HG02981 (cell line): ENCODE data around the gene MOGAT3.

Source experiments
- ATAC-seq: cut with Tn5 transposase; IDR thresholded peaks from one replicate; pipeline ENCODE4 v1.9.1; 2021; ENCODE audit warnings: mild to moderate bottlenecking, moderate library complexity; ENCODE audit not compliant: unreplicated experiment

Gene MOGAT3

GRCh38 chr7:101173752-101174244 lies 27.0 kb downstream of the MOGAT3 start:
- ATAC-seq: peak; percentile 49

DNA sequence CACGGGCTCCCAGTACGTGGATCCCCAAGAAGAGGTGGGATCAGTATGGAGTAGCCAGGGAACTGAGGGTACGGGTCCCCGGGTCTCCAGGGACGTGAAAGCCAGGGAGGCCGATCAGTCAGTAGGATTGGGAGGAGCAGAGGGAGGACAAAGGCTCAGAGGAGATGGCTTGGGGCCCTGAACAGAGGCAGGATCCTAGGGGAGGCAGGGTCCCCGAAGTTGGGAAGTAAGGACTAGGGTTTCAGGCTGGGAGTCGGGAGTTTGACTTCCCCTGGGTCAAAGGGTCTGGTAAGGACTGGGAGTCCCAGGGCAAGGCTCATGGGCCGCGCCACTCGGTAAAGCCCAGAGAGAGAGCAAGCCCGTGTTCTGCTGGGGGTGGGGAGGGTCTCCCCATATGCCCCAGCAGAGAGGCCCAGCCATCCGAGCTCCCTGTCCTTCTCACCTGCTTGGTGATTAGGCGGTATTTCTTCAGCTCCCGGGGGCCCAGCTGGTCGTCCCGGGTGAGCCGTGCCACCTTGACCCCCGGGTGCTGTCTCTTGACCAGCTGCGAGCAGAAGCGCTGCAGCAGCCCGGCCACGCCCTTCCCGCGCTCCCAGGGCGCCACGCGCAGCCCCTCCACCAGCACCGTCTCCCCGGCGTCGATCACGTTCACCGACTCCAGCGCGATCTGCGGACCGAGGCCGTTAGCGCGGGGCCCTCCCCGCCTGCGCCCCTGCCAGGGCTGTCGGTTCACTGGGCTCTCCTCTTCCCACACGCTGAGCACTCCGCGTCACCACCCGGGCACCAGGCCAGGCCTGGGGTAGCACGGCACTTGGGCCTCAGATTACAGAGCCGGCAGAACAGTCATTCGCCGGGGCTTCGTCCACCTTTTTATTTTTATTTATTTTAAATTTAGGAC lies 27.7 kb downstream of the MOGAT3 start:
- ATAC-seq: no peak

GRCh38 chr7:101172005-101172853 lies 28.6 kb downstream of the MOGAT3 start:
- no peak for ATAC-seq

GRCh38 chr7:101171442-101171837 lies 29.4 kb downstream of the MOGAT3 start:
- no peak for ATAC-seq

DNA sequence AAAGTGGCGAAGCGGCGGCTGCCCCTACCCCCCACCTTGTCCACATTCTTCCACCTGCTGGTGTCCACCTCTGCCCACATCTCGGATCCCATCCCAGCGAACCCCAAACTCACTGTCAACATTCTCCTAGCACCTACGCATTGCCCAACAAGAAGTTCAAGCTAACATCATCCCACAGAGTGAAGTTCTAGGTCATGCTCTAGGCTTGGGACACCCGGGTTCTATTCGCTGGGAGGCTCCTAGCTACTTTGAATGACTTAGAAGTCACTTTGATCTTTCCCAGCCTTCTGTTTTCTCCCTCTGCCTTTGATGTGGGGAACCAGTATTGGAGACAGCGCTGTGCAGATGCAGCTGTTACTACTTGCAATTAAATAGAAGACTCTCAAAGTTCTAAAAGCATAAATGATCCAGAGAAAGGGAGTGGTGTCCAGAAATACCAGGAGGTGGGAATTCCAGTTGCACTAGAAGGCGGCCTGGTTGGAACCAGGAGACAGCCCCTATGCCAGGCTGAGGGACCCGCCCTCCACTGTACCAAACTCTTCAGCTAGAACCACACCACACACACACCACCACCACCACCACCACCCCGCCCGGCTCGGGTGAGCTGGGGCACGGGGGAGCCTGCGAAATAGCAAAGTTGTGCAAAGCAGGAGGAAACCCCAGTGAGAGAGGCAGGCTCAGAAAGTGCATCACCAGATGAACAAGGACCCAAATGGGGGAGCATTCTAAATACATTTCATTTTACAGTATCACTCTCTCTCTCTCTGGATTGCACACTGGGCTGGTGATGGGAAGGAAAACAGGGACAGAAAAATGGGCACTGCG lies 30.0 kb downstream of the MOGAT3 start:
- no peak for ATAC-seq

DNA sequence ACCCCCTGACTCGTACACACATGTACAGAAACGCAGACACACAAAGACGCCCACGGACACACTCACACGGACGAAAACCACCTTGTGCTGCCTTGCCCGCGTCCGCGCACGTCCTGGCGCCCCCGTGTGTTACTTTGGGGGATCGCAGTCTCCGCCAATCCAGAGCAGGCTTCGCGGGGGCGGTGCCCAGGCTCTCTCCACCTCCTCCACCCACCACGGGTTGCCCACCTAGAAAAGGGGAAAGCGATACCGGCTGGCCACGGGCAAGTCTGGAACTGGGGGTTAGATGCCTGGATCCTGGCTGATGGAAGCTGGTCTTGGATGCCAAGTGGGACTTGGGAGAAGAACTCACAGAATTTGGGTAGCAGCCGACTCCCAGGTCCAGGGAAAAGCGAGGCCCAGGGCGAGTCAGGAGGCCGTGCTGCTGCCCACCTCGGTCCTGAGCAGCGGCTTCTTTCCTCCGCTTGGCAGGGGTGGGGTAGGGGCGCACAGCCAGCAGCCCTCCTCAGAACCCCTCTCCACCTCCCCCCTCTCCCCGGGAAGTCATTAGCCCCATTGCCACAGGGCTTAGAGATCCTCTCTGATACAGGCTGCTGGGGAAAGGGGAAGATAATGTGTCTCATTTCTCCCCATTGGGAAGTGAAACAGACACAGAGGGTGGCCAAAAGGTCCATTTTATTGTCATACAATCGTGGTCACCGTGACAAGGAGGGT lies 30.8 kb downstream of the MOGAT3 start:
- ATAC-seq: no peak

GRCh38 chr7:101169110-101169837 lies 31.6 kb downstream of the MOGAT3 start:
- no peak for ATAC-seq

DNA sequence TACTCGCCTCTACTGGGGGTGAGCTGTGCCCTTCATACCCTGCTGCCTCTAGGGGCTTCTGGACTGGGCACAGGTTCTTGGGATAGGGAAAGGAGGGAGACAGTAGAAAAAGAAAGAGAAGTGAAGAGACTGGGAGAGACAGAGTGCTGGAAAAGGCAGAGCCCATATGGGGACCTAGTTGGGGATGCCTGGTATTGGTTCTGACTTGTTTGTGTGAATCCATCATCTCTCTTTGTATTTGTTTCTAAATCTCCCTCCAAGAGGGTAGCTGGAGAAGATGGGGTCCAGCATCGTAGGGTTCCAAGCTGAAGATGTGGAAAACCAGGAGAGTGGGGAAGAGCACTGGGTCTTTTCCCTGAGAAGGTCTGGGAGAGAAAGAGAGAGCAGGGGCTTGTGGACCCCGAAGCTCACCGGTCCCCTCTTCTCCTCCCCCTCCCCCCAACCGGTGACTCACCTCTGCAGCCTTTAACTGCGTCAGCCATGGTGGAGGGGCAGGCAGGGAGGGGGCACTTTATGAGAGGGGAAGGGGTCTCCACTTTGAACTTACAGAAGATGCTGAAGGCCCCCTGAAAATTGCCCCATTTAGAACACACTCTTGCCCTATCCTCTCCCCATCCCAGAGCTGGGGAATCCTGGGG lies 32.3 kb downstream of the MOGAT3 start:
- no peak for ATAC-seq

- ATAC-seq: no peak
Observed at GRCh38 chr7:101167645-101168411, 33.0 kb downstream of the MOGAT3 start.

DNA sequence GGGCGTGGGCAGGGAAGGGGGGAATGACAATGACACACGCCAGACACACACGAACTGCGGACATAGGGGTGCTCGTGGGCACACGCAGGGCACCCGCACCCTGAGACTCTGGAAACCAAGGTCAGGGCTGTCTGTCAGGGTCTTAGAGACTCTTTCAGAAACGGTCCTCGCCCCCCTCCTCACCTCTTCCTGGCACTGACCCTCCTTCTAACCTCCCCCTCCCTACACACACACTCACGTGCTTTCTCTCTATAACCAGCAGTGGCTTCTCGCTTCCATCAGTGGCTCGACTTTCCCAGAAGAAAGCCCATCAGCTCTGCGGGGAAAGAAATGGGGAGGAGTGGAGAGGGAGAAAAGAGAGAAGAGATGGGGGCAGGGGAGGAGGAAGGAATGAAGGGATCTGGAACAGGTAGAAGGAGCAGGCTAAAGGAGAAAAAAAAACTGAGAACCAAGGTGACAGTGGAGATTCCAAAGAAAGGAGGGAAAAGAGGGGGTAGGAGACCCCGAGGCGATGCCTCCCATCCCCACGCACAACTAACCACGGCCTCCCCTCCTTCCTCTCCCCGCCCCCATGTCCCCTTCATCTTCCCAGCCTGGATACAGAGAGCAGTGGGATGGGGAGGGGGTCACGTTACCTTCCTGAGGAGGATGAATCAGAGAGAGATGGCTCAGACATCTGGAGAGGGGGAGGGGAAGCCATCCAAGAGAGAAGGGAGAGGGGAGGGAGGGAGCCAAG lies 33.8 kb downstream of the MOGAT3 start:
- no peak for ATAC-seq

- no peak for ATAC-seq
Observed at GRCh38 chr7:101166648-101166908, 34.3 kb downstream of the MOGAT3 start.

- no peak for ATAC-seq
Observed at GRCh38 chr7:101165958-101166647, 34.7 kb downstream of the MOGAT3 start.

- ATAC-seq: peak; percentile 67
Observed at GRCh38 chr7:101165075-101165957, 35.5 kb downstream of the MOGAT3 start, which contains the start of gene VGF. Gene VGF, minus strand, starts transcription at chr7:101165569. Its CDS starts 726 bp downstream, at chr7:101164843.

DNA sequence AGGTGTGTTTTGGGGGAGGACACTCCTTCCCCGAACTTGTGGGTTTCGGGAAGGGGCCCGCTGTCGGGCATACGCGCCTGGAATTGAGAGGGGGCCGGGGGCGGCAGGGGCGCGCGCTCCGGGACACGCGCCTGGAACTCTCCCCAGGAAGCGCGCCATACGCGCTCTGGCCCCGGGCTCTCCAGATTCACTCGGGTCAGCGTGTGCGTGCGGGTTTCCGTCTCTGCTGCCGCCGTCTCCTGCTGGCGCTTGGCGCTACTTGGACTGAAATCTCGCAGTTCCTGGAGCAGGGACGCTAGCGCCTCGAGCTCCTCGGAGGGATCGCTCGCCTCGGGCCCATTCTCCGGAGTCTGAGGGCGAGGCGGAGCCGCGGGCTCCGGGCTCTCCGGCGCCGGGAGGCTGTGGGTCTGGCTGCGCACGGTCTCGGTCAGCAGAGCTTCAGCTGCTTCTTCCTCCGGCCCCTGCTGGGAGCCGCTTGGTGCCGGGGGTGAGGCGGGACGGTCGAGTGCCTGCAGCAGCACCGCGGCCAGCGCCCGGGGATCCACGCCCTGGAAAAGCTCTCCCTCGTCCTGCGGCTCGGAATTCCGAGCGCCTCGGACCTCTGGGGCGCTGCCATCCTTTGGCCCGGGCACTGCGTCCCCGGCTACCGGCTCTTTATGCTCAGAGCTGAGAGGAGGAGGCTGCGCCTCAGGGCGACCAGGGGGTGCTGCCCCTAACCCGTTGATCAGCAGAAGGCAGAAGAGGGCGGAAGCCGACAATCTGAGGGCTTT lies 36.6 kb downstream of the MOGAT3 start:
- no peak for ATAC-seq

DNA sequence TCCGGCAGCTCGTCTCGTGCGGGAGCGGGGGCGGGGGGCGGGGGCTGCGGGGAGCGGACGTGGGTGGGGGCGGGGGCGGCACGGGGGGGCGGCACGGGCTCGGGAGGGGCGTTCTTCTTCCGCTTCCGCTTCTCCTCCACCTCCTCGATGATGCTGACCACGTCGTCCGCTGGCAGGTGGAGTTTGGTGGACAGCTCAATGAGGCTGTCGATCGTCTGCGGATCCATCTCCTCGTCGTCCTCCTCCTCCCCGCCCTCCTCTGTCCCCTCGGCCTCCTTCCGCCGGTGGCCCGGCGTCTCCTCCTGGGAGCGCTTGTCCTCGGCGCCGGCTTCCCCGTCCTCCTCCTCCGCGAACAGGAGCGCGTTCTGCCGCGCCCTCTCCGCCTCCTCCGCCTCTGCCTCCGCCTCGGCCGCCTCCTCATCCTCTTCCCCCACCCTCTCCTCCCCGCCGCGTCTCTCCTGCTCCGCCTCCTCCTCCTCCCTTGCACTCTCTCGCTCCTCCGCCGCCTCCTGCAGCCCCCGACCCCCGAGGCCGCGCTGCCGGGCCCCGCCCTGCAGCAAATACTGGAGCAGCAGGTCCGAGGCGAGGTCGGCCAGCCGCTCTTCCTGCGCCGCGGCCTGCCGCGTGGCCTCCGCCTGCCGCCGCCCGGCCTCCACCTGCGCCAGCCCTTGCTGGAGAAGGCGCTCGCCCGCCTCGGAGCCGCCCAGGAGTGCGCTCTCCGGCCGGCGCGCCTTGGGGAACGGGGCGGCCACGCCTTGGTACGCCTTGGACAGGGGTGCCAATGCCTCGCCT lies 37.4 kb downstream of the MOGAT3 start:
- no peak for ATAC-seq
